ENCODE measurements around the gene TCIRG1. TPM values are rescaled to one million over a fixed set of nuclear protein-coding genes. Genes with fewer than 3 reads are reported as not detected.

TCIRG1 gene
- total RNA-seq, 5 donors from 2014 or later (not counting 1 experiment from before 2014, with no cell fraction given), result 184 to 292 (median 246) TPM

GRCh38 chr11:68056317-68057285, 17.8 kb downstream of the TCIRG1 start:
- ChIA-PET CTCF (no interaction called here), POLR2A (no interaction called here)
- DNase-seq (no peak), ATAC-seq (replicated peaks in 1 of 4) (no peak)
- WGBS (ENCODE audit: insufficient coverage), result 94% methylated on average over 8 of the region's 12 CpGs
- Mint-ChIP-seq H3K9me3 (no peaks in the 10 kb centered on the region), H3K4me3 (no peak overlapping the region), H3K27ac (no peak overlapping the region), H3K4me1 (no peaks in the 10 kb centered on the region), H3K27me3 (no peaks in the 10 kb centered on the region), H3K36me3 (peaks cover 12% of the 10 kb centered on the region)
- Histone ChIP-seq H3K36me3 (ENCODE audit: control insufficient read depth in 2 of 2, extremely low read depth in 1 of 2, insufficient read depth in 1 of 2, low read length in 1 of 2) (peaks cover 10 to 11% of the 10 kb centered on the region in 2 donors), H3K4me3 (ENCODE audit: control insufficient read depth in 1 of 2, extremely low read depth in 1 of 2, low read length in 1 of 2) (no peak overlapping the region), H3K27me3 (replicated peaks in 1 of 2; ENCODE audit: control insufficient read depth in 2 of 2, extremely low read depth in 1 of 2, insufficient read depth in 2 of 2, low read length in 1 of 2) (no peaks in the 10 kb centered on the region), H3K9me3 (no peaks in the 10 kb centered on the region), H3K27ac (ENCODE audit: low read length) (no peak overlapping the region), H3K4me1 (ENCODE audit: control insufficient read depth in 1 of 2, extremely low read depth in 1 of 2, insufficient read depth in 2 of 2, low read length in 2 of 2) (no peaks in the 10 kb centered on the region)

GRCh38 chr11:68057807-68058206, 19.0 kb downstream of the TCIRG1 start:
- H3K27ac Mint-ChIP-seq, result no peak overlapping the region
- Histone ChIP-seq H3K4me3 (ENCODE audit: control insufficient read depth in 1 of 2, extremely low read depth in 1 of 2, low read length in 1 of 2) (no peak overlapping the region), H3K27me3 (replicated peaks in 1 of 2; ENCODE audit: control insufficient read depth in 2 of 2, extremely low read depth in 1 of 2, insufficient read depth in 2 of 2, low read length in 1 of 2) (no peaks in the 10 kb centered on the region), H3K36me3 (ENCODE audit: control insufficient read depth in 2 of 2, extremely low read depth in 1 of 2, insufficient read depth in 1 of 2, low read length in 1 of 2) (peaks cover 2 to 7% of the 10 kb centered on the region in 2 donors), H3K27ac (ENCODE audit: low read length) (no peak overlapping the region), H3K9me3 (no peaks in the 10 kb centered on the region), H3K4me1 (ENCODE audit: control insufficient read depth in 1 of 2, extremely low read depth in 1 of 2, insufficient read depth in 2 of 2, low read length in 2 of 2) (no peaks in the 10 kb centered on the region)
- ATAC-seq (replicated peaks in 1 of 4), result no peak
- H3K4me1 Mint-ChIP-seq, result no peaks in the 10 kb centered on the region
- H3K27me3 Mint-ChIP-seq, result no peaks in the 10 kb centered on the region
- H3K9me3 Mint-ChIP-seq, result no peaks in the 10 kb centered on the region
- 96% methylated on average over 3 of the region's 4 CpGs for WGBS (ENCODE audit: insufficient coverage)
- H3K36me3 Mint-ChIP-seq, result peaks cover 15% of the 10 kb centered on the region
- ChIA-PET POLR2A (no interaction called here), CTCF (no interaction called here)
- no peak overlapping the region for H3K4me3 Mint-ChIP-seq
- no peak for DNase-seq

- ChIA-PET CTCF (interaction anchor here in 1 of 2 donors (0.7 kb wide), 1 partner anchor 34 kb away, joined by 6 read pairs; no protein-coding TSS in a partner anchor), POLR2A (interaction anchor here in 1 of 2 donors (0.7 kb wide), 1 partner anchor 90 kb away, joined by 6 read pairs; no protein-coding TSS in a partner anchor)
- no peaks in the 10 kb centered on the region for H3K4me1 ChIP-seq (ENCODE audit: control insufficient read depth in 1 of 2, extremely low read depth in 1 of 2, insufficient read depth in 2 of 2, low read length in 2 of 2)
- no peak overlapping the region for H3K27ac ChIP-seq (ENCODE audit: low read length)
- Mint-ChIP-seq H3K9me3 (no peaks in the 10 kb centered on the region), H3K27me3 (no peaks in the 10 kb centered on the region), H3K4me1 (no peaks in the 10 kb centered on the region), H3K36me3 (peaks cover 37% of the 10 kb centered on the region), H3K27ac (no peak overlapping the region), H3K4me3 (no peak overlapping the region)
- ATAC-seq (replicated peaks in 1 of 4) (no peak), DNase-seq (no peak)
- no peaks in the 10 kb centered on the region for H3K9me3 ChIP-seq
- no peak overlapping the region for H3K4me3 ChIP-seq (ENCODE audit: control insufficient read depth in 1 of 2, extremely low read depth in 1 of 2, low read length in 1 of 2)
- H3K27me3 ChIP-seq (replicated peaks in 1 of 2; ENCODE audit: control insufficient read depth in 2 of 2, extremely low read depth in 1 of 2, insufficient read depth in 2 of 2, low read length in 1 of 2), result no peaks in the 10 kb centered on the region
- H3K36me3 ChIP-seq (ENCODE audit: control insufficient read depth in 2 of 2, extremely low read depth in 1 of 2, insufficient read depth in 1 of 2, low read length in 1 of 2), result peaks cover 2 to 4% of the 10 kb centered on the region in 2 donors
- 97% methylated on average over 5 of the region's 7 CpGs for WGBS (ENCODE audit: insufficient coverage)
Observed at GRCh38 chr11:68061508-68061907, 22.7 kb downstream of the TCIRG1 start.

- POLR2A ChIA-PET, result no interaction called here
- CTCF ChIA-PET, result interaction anchor here in 1 of 2 donors (0.5 kb wide), 1 partner anchor 141 kb away, joined by 3 read pairs; no protein-coding TSS in a partner anchor
- H3K27ac Mint-ChIP-seq, result no peak overlapping the region
- DNase-seq (no peak), ATAC-seq (replicated peaks in 1 of 4) (no peak)
- H3K27me3 Mint-ChIP-seq, result no peaks in the 10 kb centered on the region
- WGBS (ENCODE audit: insufficient coverage), result no CpG with 5 or more reads among the region's 2 CpGs
- peaks cover 2 to 4% of the 10 kb centered on the region in 2 donors for H3K36me3 ChIP-seq (ENCODE audit: control insufficient read depth in 2 of 2, extremely low read depth in 1 of 2, insufficient read depth in 1 of 2, low read length in 1 of 2)
- H3K36me3 Mint-ChIP-seq, result peaks cover 53% of the 10 kb centered on the region
- no peaks in the 10 kb centered on the region for H3K4me1 Mint-ChIP-seq
- no peaks in the 10 kb centered on the region for H3K27me3 ChIP-seq (replicated peaks in 1 of 2; ENCODE audit: control insufficient read depth in 2 of 2, extremely low read depth in 1 of 2, insufficient read depth in 2 of 2, low read length in 1 of 2)
- H3K27ac ChIP-seq (ENCODE audit: low read length), result no peak overlapping the region
- no peaks in the 10 kb centered on the region for H3K4me1 ChIP-seq (ENCODE audit: control insufficient read depth in 1 of 2, extremely low read depth in 1 of 2, insufficient read depth in 2 of 2, low read length in 2 of 2)
- H3K4me3 ChIP-seq (ENCODE audit: control insufficient read depth in 1 of 2, extremely low read depth in 1 of 2, low read length in 1 of 2), result no peak overlapping the region
- no peaks in the 10 kb centered on the region for H3K9me3 ChIP-seq
- no peaks in the 10 kb centered on the region for H3K9me3 Mint-ChIP-seq
- H3K4me3 Mint-ChIP-seq, result no peak overlapping the region
Observed at GRCh38 chr11:68064926-68065325, 26.1 kb downstream of the TCIRG1 start.

DNA sequence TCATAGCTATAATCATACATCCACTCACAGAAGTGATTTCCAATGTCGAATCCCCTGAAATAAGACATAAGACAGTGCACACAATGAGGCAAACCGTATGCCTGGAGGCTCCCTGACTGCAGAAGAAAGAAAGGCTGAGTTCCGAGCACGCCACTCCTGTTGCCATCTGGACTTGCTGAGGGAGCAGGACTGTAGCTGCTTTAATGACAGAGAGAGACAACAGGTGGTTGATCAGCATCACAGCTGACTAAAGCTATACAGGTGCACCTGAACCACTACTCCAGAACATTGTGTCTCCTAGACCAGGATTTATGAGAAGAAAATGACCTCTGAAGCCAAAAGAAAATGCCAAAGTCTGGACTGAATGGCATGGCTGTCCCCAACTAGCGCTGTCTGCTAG, 27.0 kb downstream of the TCIRG1 start:
- no peaks in the 10 kb centered on the region for H3K4me1 Mint-ChIP-seq
- ATAC-seq (replicated peaks in 1 of 4) (no peak), DNase-seq (no peak)
- H3K36me3 Mint-ChIP-seq, result peaks cover 53% of the 10 kb centered on the region
- no peaks in the 10 kb centered on the region for H3K27me3 Mint-ChIP-seq
- no peaks in the 10 kb centered on the region for H3K9me3 Mint-ChIP-seq
- POLR2A ChIA-PET, result no interaction called here
- Histone ChIP-seq H3K27ac (ENCODE audit: low read length) (no peak overlapping the region), H3K27me3 (replicated peaks in 1 of 2; ENCODE audit: control insufficient read depth in 2 of 2, extremely low read depth in 1 of 2, insufficient read depth in 2 of 2, low read length in 1 of 2) (no peaks in the 10 kb centered on the region), H3K9me3 (no peaks in the 10 kb centered on the region), H3K4me1 (ENCODE audit: control insufficient read depth in 1 of 2, extremely low read depth in 1 of 2, insufficient read depth in 2 of 2, low read length in 2 of 2) (no peaks in the 10 kb centered on the region), H3K36me3 (ENCODE audit: control insufficient read depth in 2 of 2, extremely low read depth in 1 of 2, insufficient read depth in 1 of 2, low read length in 1 of 2) (peaks cover 2 to 4% of the 10 kb centered on the region in 2 donors), H3K4me3 (ENCODE audit: control insufficient read depth in 1 of 2, extremely low read depth in 1 of 2, low read length in 1 of 2) (no peak overlapping the region)
- 82% methylated on average over 4 of the region's 5 CpGs for WGBS (ENCODE audit: insufficient coverage)
- H3K27ac Mint-ChIP-seq, result no peak overlapping the region
- no peak overlapping the region for H3K4me3 Mint-ChIP-seq
- CTCF ChIA-PET, result no interaction called here

DNA sequence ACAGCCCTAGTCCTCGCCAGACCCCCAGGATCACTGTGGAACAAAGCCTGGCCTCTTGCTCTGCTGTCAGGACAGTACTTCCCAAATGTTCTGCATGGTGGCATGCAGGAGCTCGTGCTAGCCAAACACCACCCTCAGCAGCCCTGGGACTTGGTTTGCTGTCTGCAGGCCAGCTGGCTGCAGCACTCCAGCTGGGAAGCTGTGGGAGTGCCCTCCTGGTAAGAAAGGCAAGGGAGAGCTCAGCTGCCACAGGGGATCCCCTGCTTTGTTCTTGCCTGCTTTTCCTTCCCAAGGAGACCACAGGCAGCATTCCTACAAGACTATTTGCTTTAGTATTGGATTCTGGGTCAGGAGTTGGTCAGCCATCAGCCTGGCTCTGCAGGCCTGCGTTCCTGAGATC, 27.9 kb downstream of the TCIRG1 start:
- Histone ChIP-seq H3K27me3 (replicated peaks in 1 of 2; ENCODE audit: control insufficient read depth in 2 of 2, extremely low read depth in 1 of 2, insufficient read depth in 2 of 2, low read length in 1 of 2) (no peaks in the 10 kb centered on the region), H3K9me3 (no peaks in the 10 kb centered on the region), H3K4me3 (ENCODE audit: control insufficient read depth in 1 of 2, extremely low read depth in 1 of 2, low read length in 1 of 2) (no peak overlapping the region), H3K27ac (ENCODE audit: low read length) (no peak overlapping the region), H3K4me1 (ENCODE audit: control insufficient read depth in 1 of 2, extremely low read depth in 1 of 2, insufficient read depth in 2 of 2, low read length in 2 of 2) (no peaks in the 10 kb centered on the region), H3K36me3 (ENCODE audit: control insufficient read depth in 2 of 2, extremely low read depth in 1 of 2, insufficient read depth in 1 of 2, low read length in 1 of 2) (peaks cover 2 to 4% of the 10 kb centered on the region in 2 donors)
- no peaks in the 10 kb centered on the region for H3K9me3 Mint-ChIP-seq
- no peaks in the 10 kb centered on the region for H3K27me3 Mint-ChIP-seq
- H3K4me1 Mint-ChIP-seq, result no peaks in the 10 kb centered on the region
- 94% methylated on average over 3 of the region's 3 CpGs for WGBS (ENCODE audit: insufficient coverage)
- no peak for DNase-seq
- no peak overlapping the region for H3K4me3 Mint-ChIP-seq
- no peak overlapping the region for H3K27ac Mint-ChIP-seq
- peaks cover 48% of the 10 kb centered on the region for H3K36me3 Mint-ChIP-seq
- ChIA-PET POLR2A (no interaction called here), CTCF (no interaction called here)
- no peak for ATAC-seq (replicated peaks in 1 of 4)

Measured in T-cell (primary cell).